Measurements from ENCODE around the gene FGF18.

The FGF18 gene

GRCh38 chr5:171506951-171507350 lies 87.5 kb downstream of the FGF18 start:
- DNase-seq, result no peak
